HG03558 (cell line): ENCODE results near the gene PIGL.

Experiments
- ATAC-seq: cut with Tn5 transposase; IDR thresholded peaks from one replicate; pipeline ENCODE4 v1.9.1; 2021; ENCODE audit warnings: moderate number of reproducible peaks; ENCODE audit not compliant: unreplicated experiment; ENCODE audit errors: extremely low read depth

The PIGL gene

GRCh38 chr17:16346721-16347271 is 129.8 kb downstream of the PIGL start:
- no peak for ATAC-seq

- ATAC-seq, result no peak
Observed at GRCh38 chr17:16348586-16348985, 131.6 kb downstream of the PIGL start.

- no peak for ATAC-seq
Observed at GRCh38 chr17:16349431-16349830, 132.4 kb downstream of the PIGL start.

- no peak for ATAC-seq
Observed at GRCh38 chr17:16351831-16352230, 134.8 kb downstream of the PIGL start.

GRCh38 chr17:16352303-16352666 is 135.3 kb downstream of the PIGL start:
- no peak for ATAC-seq

- no peak for ATAC-seq
Observed at GRCh38 chr17:16352667-16353316, 135.8 kb downstream of the PIGL start.

GRCh38 chr17:16353317-16354174 is 136.5 kb downstream of the PIGL start, which contains the start of gene CENPV:
Gene CENPV (minus strand): TSS chr17:16353469. CDS start chr17:16353436, 33 bp downstream.
- ATAC-seq, result no peak

- no peak for ATAC-seq
Observed at GRCh38 chr17:16354585-16354984, 137.6 kb downstream of the PIGL start.

GRCh38 chr17:16358394-16358793 is 141.4 kb downstream of the PIGL start:
- no peak for ATAC-seq

- ATAC-seq, result no peak
Observed at GRCh38 chr17:16361874-16362273, 144.9 kb downstream of the PIGL start.

- no peak for ATAC-seq
Observed at GRCh38 chr17:16363749-16364536, 146.9 kb downstream of the PIGL start.

- ATAC-seq, result no peak
Observed at GRCh38 chr17:16364625-16365024, 147.6 kb downstream of the PIGL start.

- ATAC-seq, result no peak
Observed at GRCh38 chr17:16371742-16372141, 154.7 kb downstream of the PIGL start.

- no peak for ATAC-seq
Observed at GRCh38 chr17:16374146-16374938, 157.3 kb downstream of the PIGL start.
